Measurements from ENCODE around the gene AADACL3. TPM values are rescaled to one million over a fixed set of nuclear protein-coding genes. Genes with fewer than 3 reads are reported as not detected.
A peak's percentile ranks its signal among the peaks of the same experiment; 100 is the strongest.

AADACL3 gene
- total and polyA plus RNA-seq, 2 of the 8 experiments (the other 6 are each of a cell fraction or from before 2014, with no cell fraction given) = 0.33 to 2.3 TPM

- Histone ChIP-seq H2BK5ac (ENCODE audit: low read depth, low read length) (no peak within 1 kb of the TSS), H4K8ac (ENCODE audit: extremely low read depth, insufficient read depth, low read length) (no peak within 1 kb of the TSS)
- 76% methylated on average over 2 of the region's 2 CpGs; no CpG with 5 or more reads in 1 of the 2 experiments for WGBS, 2 experiments (ENCODE audit: extremely low coverage in 1 of 2, insufficient coverage in 1 of 2, insufficient read length in 1 of 2, insufficient replicate concordance in 2 of 2, low coverage in 1 of 2, low lambda C conversion rate in 2 of 2, missing lambda C conversion rate in 1 of 2)
Measured at GRCh38 chr1:12745992-12746323, 30.0 kb downstream of the AADACL3 start, which contains the start of gene CFAP107. Gene CFAP107, plus strand, starts transcription at chr1:12746200. Its CDS starts 231 bp downstream, at chr1:12746431.

More at GRCh38 chr1:12745992-12746323, 30.0 kb downstream of the AADACL3 start, which contains the start of gene CFAP107:
- ChIA-PET CTCF (ENCODE audit: partially characterized antibody) (interaction anchor here (1.6 kb wide), 1 partner anchor 23 kb away, joined by 3 read pairs; no protein-coding TSS in a partner anchor), POLR2A (ENCODE audit: partially characterized antibody) (interaction anchor here (0.8 kb wide), 1 partner anchor 23 kb away, joined by 3 read pairs; no protein-coding TSS in a partner anchor)
- FAIRE-seq = no peak
- Histone ChIP-seq H3K23me2 (ENCODE audit: low read depth, low read length) (no peaks in the 10 kb centered on the region), H4K5ac (ENCODE audit: insufficient read length, low read depth, low read length) (no peak within 1 kb of the TSS), H3K18ac (ENCODE audit: extremely low read depth, low read length) (no peak within 1 kb of the TSS), H3K4me2 (ENCODE audit: insufficient read depth in 1 of 2, low read depth in 2 of 2, low read length in 2 of 2) (no peak within 1 kb of the TSS), H4K91ac (replicated peaks; ENCODE audit: insufficient read length, low read length) (no peak within 1 kb of the TSS), H4K20me1 (replicated peaks in 1 of 2; ENCODE audit: control insufficient read depth in 1 of 2, insufficient read depth in 2 of 2, low read length in 2 of 2) (no peaks in the 10 kb centered on the region), H3K4ac (replicated peaks; ENCODE audit: insufficient read length, low read depth, low read length) (no peak within 1 kb of the TSS), H2BK120ac (replicated peaks; ENCODE audit: low read depth, low read length) (no peak within 1 kb of the TSS), H3K79me2 (ENCODE audit: control insufficient read depth in 1 of 2, insufficient read depth in 2 of 2, low read length in 2 of 2) (no peaks in the 10 kb centered on the region), H3K23ac (ENCODE audit: insufficient read length) (no peak within 1 kb of the TSS), H3K14ac (ENCODE audit: insufficient read length) (no peak within 1 kb of the TSS), H2BK20ac (ENCODE audit: low read length) (no peak within 1 kb of the TSS; the same call in 1 of the 2 replicates), H3K9ac (replicated peaks in 1 of 4; ENCODE audit: extremely low read depth in 1 of 4, low read depth in 3 of 4, low read length in 3 of 4) (peak within 1 kb of the TSS in 1 of 4 experiments; percentile 8; a peak in 3 of 7 replicates), H3K4me3 (ENCODE audit: extremely low read depth in 1 of 4, insufficient read depth in 2 of 4, low read depth in 3 of 4, low read length in 4 of 4) (no peak within 1 kb of the TSS), H3K36me3 (ENCODE audit: control insufficient read depth in 2 of 4, insufficient read depth in 4 of 4, low read length in 3 of 4) (no peaks in the 10 kb centered on the region), H3K56ac (replicated peaks; ENCODE audit: insufficient read length, low read depth, low read length) (no peak within 1 kb of the TSS), H3K9me3 (ENCODE audit: insufficient read depth in 2 of 2, low read depth in 1 of 2, low read length in 1 of 2) (no peaks in the 10 kb centered on the region), H2AK5ac (ENCODE audit: low read depth, low read length) (no peak within 1 kb of the TSS), H3K4me1 (replicated peaks in 1 of 4; ENCODE audit: control insufficient read depth in 3 of 4, insufficient read depth in 4 of 4, low read length in 3 of 4) (no peaks in the 10 kb centered on the region; a peak in 1 of 7 replicates), H2BK15ac (ENCODE audit: low read length) (no peak within 1 kb of the TSS), H3K27ac (ENCODE audit: low read depth, low read length) (no peak within 1 kb of the TSS), H3K27me3 (replicated peaks in 1 of 4; ENCODE audit: control insufficient read depth in 3 of 4, extremely low read depth in 1 of 4, insufficient read depth in 3 of 4, low read length in 3 of 4) (no peaks in the 10 kb centered on the region; a peak in 1 of 7 replicates), H2AFZ (ENCODE audit: low read length) (no peak within 1 kb of the TSS), H2BK12ac (ENCODE audit: low read depth, low read length) (no peak within 1 kb of the TSS), H3K79me1 (ENCODE audit: low read depth, low read length) (no peaks in the 10 kb centered on the region)
- DNase-seq (ENCODE audit: low read depth in 1 of 2, low spot score in 2 of 2) = no peak
- TF ChIP-seq SP4 (IDR thresholded peaks at IDR 0.05; ENCODE audit: low read length) (no peak), JUN (IDR thresholded peaks at IDR 0.05; ENCODE audit: low read depth, low read length) (no peak), CHD2 (IDR thresholded peaks at IDR 0.05; ENCODE audit: low read length) (no peak), TBP (IDR thresholded peaks at IDR 0.05; ENCODE audit: low read depth, low read length) (no peak), SIRT6 (IDR thresholded peaks at IDR 0.05; ENCODE audit: low read length) (no peak), TEAD4 (IDR thresholded peaks at IDR 0.05; ENCODE audit: low read depth, low read length) (no peak), CTCF (IDR thresholded peaks at IDR 0.05; ENCODE audit: control extremely low read depth in 1 of 3, insufficient read depth in 1 of 3, low read depth in 1 of 3, low read length in 3 of 3) (no peak), EGR1 (IDR thresholded peaks at IDR 0.05; ENCODE audit: borderline replicate concordance, low read depth, low read length) (no peak), ATF2 (IDR thresholded peaks at IDR 0.05; ENCODE audit: low read length) (no peak)
